ENCODE data around the gene ZMYND12.

The ZMYND12 gene

DNA sequence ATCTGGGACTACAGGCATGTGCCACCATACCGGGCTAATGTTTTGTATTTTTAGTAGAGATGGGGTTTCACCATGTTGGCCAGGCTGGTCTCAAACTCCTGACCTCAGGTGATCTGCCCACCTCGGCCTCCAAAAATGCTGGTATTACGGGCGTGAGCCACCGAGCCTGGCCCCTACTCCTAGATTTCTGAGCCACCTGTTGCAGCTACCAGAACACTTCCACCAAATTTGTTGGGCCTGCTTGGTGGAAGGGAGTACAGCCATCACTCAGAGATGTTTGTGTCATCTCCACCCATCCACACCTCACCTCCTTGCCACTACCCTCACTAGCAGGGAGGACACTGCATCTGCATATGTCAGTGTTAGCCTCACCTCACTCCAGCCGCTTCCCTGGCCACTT is 69.8 kb downstream of the ZMYND12 start:
- DNase-seq, result no peak

DNA sequence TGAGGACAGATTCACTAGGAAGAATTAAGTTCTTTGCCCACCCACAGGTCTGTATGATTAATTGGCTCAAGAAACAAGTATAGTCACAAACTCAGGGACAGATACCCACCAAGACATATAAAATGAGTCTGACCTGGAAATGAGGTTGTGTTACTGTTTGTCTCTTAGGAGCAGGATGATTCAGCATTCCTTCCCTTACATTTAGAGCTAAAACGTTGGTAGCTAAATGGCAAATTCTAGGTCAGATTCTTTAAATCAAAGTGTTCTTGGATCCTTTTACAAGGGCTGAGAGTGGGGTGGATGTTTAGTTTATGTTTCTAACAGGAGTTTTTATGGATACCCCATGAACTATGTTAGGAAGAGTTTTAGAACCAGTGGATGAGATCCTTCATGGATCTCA is 70.5 kb downstream of the ZMYND12 start:
- no peak for DNase-seq

DNA sequence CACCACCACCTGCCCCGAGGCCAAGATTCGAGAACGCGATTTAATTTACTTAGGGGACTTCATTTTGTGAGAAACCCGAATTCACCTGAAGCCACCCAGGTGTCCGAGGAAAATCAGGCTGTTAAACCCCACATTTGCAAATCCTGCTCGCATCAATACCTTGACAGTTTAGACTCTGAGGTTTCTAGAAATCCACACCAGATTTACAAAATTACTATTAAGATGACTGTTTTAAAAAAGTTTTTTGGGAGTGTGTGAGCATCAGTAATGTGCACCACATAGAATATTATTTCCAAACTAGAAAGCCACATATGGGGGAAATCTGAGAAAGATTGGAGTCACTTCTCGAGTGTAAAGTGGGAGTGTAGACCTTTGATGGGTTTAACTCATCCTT is 74.5 kb downstream of the ZMYND12 start:
- DNase-seq, result no peak

DNA sequence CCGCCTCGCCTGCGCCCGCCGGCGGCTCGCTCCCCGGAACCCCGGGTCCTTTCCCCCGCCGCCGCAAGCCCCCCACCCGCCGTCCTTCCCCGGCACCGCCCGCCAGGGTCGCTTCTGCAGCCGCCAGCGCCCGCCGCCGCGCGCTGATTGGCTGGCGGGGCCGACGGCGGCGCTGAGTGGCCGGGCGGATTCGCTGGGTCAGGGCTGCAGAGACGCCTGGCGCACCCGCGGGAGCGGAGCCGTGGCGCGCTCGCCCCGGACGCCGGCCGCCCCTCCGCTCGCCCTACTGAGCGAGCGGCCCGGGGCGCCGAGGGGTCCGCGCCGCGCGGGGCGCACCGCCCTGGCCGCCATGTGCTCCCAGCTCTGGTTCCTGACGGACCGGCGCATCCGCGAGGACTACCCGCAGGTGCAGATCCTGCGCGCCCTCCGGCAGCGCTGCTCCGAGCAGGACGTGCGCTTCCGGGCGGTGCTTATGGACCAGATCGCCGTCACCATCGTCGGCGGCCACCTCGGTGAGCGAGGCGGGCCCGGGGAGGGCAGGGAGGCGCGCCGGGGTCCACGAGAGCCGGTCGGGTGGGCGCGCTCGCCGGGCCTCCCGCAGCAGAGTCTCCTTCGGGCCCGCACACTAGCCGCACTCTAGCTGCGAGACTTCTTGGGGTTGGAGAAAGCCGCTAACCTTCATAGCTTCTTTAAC is 75.1 kb downstream of the ZMYND12 start, which contains the start of gene RIMKLA:
Gene RIMKLA, plus strand, starts transcription at position 207 of the 694 bp plus-strand sequence. Its CDS starts 143 bp downstream, at position 350.
- peak; percentile 18 to 35 for DNase-seq
